PFSK-1 (cell line): Measurements from ENCODE around the gene MRTFA.

ENCODE experiments used
- FOXP2 ChIP-seq: optimal IDR thresholded peaks from 2 replicates; pipeline ENCODE3; 2011; ENCODE audit warnings: borderline replicate concordance, control low read depth, inconsistent platforms; ENCODE audit not compliant: insufficient read depth; ENCODE audit errors: extremely low read length, extremely low read depth
- POLR2AphosphoS5 ChIP-seq: IDR thresholded peaks from 2 replicates; pipeline ENCODE4 v1.6.1; 2012; ENCODE audit warnings: low read depth, mild to moderate bottlenecking, control low read depth, low read length, moderate library complexity
- SIN3A ChIP-seq: IDR thresholded peaks from 2 replicates; pipeline ENCODE4 v1.6.1; 2012; ENCODE audit warnings: mild to moderate bottlenecking, low read length, moderate library complexity, borderline replicate concordance; ENCODE audit not compliant: insufficient read depth
- TAF1 ChIP-seq: IDR thresholded peaks from 2 replicates; pipeline ENCODE4 v1.6.1; 2012; ENCODE audit warnings: low read length, control low read depth, borderline replicate concordance; ENCODE audit not compliant: insufficient read depth
- TF ChIP-seq, protein P1 (sequence below), 2 experiments: IDR thresholded peaks; 2 replicates each; pipeline versions ENCODE4 v1.6.1 to v1.8.0; 2011 to 2012; ENCODE audit warnings: low read depth in 2 of 2, low read length in 2 of 2, control low read depth in 1 of 2, inconsistent platforms in 1 of 2, mild to moderate bottlenecking in 1 of 2, moderate library complexity in 1 of 2; ENCODE audit not compliant: insufficient read depth in 1 of 2

The MRTFA gene

DNA sequence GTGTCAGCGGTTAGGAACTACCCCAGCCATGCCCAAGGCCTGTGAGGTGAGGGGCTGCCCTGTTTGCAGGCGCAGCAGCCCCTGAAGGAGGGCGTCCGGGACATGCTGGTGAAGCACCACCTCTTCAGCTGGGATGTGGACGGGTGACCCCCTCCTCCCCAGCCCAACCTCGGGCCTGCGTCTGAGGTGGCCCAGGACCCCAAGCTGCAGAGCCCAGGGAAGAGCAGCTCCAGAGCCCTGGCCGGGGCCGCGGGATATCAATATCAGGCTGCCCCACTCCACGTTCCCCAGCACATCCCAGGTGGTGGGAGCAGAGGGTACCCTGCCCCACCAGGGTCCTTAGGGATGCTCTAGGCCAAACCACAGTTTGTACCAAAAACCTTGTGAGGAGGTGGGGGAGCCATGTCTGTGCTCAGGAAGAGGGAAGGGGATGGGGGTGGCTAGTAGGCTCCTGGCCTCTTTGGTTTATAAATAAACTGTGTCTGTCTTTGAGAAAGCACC lies 226.9 kb downstream of the MRTFA start:
- TF ChIP-seq POLR2AphosphoS5 (no peak), TAF1 (no peak), FOXP2 (no peak), SIN3A (no peak)
- TF ChIP-seq, protein P1, sequence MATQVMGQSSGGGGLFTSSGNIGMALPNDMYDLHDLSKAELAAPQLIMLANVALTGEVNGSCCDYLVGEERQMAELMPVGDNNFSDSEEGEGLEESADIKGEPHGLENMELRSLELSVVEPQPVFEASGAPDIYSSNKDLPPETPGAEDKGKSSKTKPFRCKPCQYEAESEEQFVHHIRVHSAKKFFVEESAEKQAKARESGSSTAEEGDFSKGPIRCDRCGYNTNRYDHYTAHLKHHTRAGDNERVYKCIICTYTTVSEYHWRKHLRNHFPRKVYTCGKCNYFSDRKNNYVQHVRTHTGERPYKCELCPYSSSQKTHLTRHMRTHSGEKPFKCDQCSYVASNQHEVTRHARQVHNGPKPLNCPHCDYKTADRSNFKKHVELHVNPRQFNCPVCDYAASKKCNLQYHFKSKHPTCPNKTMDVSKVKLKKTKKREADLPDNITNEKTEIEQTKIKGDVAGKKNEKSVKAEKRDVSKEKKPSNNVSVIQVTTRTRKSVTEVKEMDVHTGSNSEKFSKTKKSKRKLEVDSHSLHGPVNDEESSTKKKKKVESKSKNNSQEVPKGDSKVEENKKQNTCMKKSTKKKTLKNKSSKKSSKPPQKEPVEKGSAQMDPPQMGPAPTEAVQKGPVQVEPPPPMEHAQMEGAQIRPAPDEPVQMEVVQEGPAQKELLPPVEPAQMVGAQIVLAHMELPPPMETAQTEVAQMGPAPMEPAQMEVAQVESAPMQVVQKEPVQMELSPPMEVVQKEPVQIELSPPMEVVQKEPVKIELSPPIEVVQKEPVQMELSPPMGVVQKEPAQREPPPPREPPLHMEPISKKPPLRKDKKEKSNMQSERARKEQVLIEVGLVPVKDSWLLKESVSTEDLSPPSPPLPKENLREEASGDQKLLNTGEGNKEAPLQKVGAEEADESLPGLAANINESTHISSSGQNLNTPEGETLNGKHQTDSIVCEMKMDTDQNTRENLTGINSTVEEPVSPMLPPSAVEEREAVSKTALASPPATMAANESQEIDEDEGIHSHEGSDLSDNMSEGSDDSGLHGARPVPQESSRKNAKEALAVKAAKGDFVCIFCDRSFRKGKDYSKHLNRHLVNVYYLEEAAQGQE (IDR thresholded peaks at IDR 0.05; ENCODE audit: insufficient read depth in 1 of 2, low read depth in 2 of 2, low read length in 2 of 2): no peak

GRCh38 chr22:40408718-40409612 lies 227.6 kb downstream of the MRTFA start:
- TF ChIP-seq, protein P1 (IDR thresholded peaks at IDR 0.05; ENCODE audit: insufficient read depth in 1 of 2, low read depth in 2 of 2, low read length in 2 of 2): no peak

DNA sequence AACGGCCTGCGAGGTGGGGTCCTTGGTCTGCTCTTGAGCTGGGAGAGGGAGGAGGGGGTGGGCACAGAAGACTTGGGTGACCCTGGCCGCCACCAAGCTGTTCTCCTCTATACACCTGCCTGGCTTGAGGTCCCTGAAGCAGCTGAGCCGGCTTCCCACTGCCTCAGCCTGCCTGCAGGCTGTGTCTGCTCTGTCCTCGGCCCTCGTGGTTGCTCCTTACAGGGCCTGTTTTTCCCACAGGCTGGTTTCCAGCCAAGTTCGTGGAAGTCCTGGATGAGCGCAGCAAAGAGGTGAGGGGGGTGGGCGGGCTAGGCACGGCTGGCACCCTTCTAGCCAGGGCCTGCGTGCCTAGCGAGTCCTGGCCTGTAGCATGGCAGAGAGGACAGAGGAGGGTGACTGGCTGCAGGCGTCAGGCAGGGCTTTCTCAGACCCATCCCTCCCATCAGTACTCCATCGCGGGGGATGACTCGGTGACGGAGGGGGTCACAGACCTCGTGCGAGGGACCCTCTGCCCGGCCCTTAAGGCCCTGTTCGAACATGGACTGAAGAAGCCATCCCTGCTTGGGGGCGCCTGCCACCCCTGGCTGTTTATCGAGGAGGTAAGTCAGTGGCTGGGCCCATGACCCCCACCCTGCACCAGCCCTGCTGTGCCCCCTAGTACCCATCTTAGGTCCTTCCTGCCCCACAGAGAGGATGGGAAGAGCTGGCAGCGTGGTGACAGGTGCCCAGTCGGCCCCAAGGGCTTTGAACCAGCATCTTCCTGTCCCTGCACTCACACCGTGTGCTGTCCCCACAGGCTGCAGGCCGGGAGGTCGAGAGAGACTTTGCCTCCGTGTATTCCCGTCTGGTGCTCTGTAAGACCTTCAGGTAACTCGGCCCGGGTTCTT lies 228.4 kb downstream of the MRTFA start:
- TF ChIP-seq POLR2AphosphoS5 (no peak), TAF1 (no peak), FOXP2 (no peak), SIN3A (no peak)
- TF ChIP-seq, protein P1 (IDR thresholded peaks at IDR 0.05; ENCODE audit: insufficient read depth in 1 of 2, low read depth in 2 of 2, low read length in 2 of 2): no peak

GRCh38 chr22:40407021-40407761 lies 229.3 kb downstream of the MRTFA start:
- TF ChIP-seq TAF1 (no peak), POLR2AphosphoS5 (no peak), FOXP2 (no peak), SIN3A (no peak)
- TF ChIP-seq, protein P1 (IDR thresholded peaks at IDR 0.05; ENCODE audit: insufficient read depth in 1 of 2, low read depth in 2 of 2, low read length in 2 of 2): no peak
